Measurements from ENCODE around the gene MLF1.
"Not testable (repeated sequence)": the region's sequence is repeated elsewhere in the genome, so short reads cannot be mapped to it uniquely, and the experiment has no call there.

MLF1 gene

DNA sequence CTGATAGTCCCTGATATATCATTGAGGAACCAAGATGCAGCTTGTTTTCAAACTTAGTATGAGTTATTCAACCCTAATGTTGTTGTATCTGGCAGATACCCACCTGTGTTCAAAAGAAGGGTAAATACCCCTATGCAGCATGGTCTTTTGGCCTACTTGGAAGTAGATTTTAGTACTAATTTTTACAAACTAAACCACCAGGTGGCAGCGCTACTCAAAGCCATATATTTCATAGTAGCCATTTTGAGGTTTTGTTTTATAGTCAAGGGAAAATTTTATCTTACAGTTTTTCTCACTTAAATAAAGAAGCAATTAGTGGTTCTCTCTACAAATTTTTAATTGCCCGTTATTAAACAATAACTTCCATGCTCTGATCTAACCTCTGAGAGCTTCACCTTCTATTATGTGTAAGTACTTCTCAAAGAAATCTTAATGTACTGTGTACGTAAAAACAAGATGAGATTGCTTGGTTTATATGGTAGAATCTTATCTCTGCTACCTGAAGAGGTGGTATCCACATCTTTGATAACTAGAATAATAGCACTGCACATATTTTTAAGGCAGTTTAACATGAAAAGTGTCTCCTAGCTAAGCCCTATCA lies 31.5 kb upstream of the MLF1 start:
- peak; percentile 9 for DNase-seq (ENCODE audit: low spot score)
- TF ChIP-seq, protein P1, sequence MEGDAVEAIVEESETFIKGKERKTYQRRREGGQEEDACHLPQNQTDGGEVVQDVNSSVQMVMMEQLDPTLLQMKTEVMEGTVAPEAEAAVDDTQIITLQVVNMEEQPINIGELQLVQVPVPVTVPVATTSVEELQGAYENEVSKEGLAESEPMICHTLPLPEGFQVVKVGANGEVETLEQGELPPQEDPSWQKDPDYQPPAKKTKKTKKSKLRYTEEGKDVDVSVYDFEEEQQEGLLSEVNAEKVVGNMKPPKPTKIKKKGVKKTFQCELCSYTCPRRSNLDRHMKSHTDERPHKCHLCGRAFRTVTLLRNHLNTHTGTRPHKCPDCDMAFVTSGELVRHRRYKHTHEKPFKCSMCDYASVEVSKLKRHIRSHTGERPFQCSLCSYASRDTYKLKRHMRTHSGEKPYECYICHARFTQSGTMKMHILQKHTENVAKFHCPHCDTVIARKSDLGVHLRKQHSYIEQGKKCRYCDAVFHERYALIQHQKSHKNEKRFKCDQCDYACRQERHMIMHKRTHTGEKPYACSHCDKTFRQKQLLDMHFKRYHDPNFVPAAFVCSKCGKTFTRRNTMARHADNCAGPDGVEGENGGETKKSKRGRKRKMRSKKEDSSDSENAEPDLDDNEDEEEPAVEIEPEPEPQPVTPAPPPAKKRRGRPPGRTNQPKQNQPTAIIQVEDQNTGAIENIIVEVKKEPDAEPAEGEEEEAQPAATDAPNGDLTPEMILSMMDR (IDR thresholded peaks at IDR 0.05; ENCODE audit: extremely low read depth, missing control alignments), result no peak

DNA sequence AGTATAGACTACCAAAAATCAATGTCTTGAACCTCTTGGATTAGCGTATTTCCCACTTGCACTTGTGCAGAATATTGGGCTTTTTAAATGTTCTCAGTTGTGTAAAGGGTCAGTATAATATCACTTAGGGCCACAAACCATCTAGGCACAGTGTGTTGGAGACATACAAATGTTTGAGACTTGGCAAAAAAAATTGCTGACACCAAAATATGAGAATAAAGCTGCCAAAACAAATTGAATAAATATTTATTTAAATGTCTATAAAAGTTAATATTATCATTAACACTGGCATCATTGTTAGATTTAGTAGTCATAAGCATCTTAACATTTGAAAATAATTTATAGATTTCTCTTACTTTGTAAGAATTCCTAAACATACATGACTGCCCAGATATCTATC lies 30.9 kb upstream of the MLF1 start:
- TF ChIP-seq, protein P1 (IDR thresholded peaks at IDR 0.05; ENCODE audit: extremely low read depth, missing control alignments), result no peak
- DNase-seq (ENCODE audit: low spot score), result no peak

DNA sequence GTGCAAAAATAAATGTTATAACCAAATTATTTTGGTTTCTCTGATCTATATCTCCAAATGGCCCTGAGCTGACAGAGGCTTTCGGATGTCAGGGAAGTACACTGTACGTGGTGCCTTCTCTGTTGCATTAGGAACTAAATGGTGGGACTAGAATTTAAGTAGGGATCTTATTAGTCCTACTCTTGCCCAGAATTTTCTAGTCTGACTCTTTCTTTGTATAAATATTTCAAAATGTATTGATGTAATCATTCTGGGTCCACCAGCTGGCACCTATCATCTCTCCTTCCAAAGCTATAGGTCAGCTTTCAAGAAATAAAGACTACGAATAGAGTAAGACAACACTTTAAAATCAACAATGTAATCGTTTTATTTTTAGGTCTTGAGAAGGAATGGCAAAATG lies 22.3 kb upstream of the MLF1 start:
- DNase-seq (ENCODE audit: low spot score), result no peak
- TF ChIP-seq, protein P1 (IDR thresholded peaks at IDR 0.05; ENCODE audit: extremely low read depth, missing control alignments), result no peak

GRCh38 chr3:158549938-158550337 lies 21.1 kb upstream of the MLF1 start:
- not testable (repeated sequence) for DNase-seq (ENCODE audit: low spot score)

GRCh38 chr3:158552124-158552523 lies 18.9 kb upstream of the MLF1 start:
- no peak for DNase-seq (ENCODE audit: low spot score)
- TF ChIP-seq, protein P1 (IDR thresholded peaks at IDR 0.05; ENCODE audit: extremely low read depth, missing control alignments), result no peak

GRCh38 chr3:158559504-158559903 lies 11.5 kb upstream of the MLF1 start:
- TF ChIP-seq, protein P1 (IDR thresholded peaks at IDR 0.05; ENCODE audit: extremely low read depth, missing control alignments), result no peak
- DNase-seq (ENCODE audit: low spot score), result no peak

DNA sequence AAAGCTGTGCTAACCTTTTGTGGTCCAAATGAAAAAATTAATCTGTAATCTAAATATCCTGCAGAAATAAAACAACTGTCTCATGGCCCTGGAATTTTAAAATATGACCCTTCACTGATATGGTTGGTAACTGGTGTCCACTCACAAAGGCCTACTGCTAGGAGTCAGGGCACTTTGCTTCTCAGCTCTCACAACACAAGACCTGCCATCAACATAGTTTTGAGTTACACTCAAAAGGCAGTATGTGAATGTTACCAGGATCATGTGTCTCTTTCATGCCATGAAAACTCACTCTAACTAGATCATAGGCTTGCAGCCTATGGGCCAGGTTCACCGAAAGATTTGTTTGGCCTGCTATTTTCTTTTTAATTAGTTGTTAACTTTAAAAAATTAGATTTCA lies 10.0 kb upstream of the MLF1 start:
- no peak for DNase-seq (ENCODE audit: low spot score)
- TF ChIP-seq, protein P1 (IDR thresholded peaks at IDR 0.05; ENCODE audit: extremely low read depth, missing control alignments), result no peak

DNA sequence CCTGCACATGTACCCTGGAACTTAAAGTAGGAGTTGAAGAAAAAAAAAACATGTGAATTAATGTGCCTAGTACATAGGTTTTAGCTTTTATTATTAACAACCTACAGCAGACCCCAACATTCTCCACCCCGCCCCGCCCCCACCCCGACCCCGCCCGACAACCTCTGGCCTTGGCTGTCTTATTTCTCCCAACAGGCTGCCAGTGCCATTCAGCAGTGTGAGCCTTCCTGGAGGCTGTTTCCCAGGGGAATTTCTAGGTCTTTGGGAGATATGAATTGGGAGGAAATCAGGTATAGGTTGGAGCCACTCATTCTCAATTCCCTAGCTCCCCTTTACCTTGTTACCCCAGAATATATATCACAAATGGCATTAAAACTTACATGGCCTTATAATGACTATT lies 8.3 kb upstream of the MLF1 start:
- TF ChIP-seq, protein P1 (IDR thresholded peaks at IDR 0.05; ENCODE audit: extremely low read depth, missing control alignments), result no peak
- no peak for DNase-seq (ENCODE audit: low spot score)
